Activated B cell treated with CpG ODN at 0.5 μM for 24 hours (primary cell): ENCODE data around the gene HHIP. TPM values are rescaled to one million over a fixed set of nuclear protein-coding genes. Genes with fewer than 3 reads are reported as not detected.

Experiments
- ATAC-seq: fragments of 200-7000 bp; cut with Tn5 transposase; one replicate; pipeline ENCODE4 v1.10.0; 2021; ENCODE audit warnings: low read depth, mild to moderate bottlenecking, moderate library complexity
- CTCF ChIA-PET: fragments of 350-600 bp; sonication (Branson Sonifier 250); formaldehyde crosslinking; loops from one replicate; lab custom pipeline; 2021; ENCODE audit warnings: antibody characterized with exemption; lab: Charles Lee
- POLR2A ChIA-PET: fragments of 350-600 bp; sonication (Branson Sonifier 250); formaldehyde crosslinking; loops from one replicate; lab custom pipeline; 2021; ENCODE audit warnings: antibody characterized with exemption; lab: Charles Lee
- DNase-seq: peaks from one replicate; pipeline ENCODE4 v3.0.0; 2022
- H3K27ac Mint-ChIP-seq: one replicate; pipeline ENCODE4 v1.8.0; 2020; ENCODE audit warnings: mixed read lengths
- H3K27me3 Mint-ChIP-seq: one replicate; pipeline ENCODE4 v1.8.0; 2021; ENCODE audit warnings: mixed read lengths
- H3K36me3 Mint-ChIP-seq: one replicate; pipeline ENCODE4 v1.8.0; 2021; ENCODE audit warnings: low read depth, mixed read lengths
- H3K4me1 Mint-ChIP-seq: one replicate; pipeline ENCODE4 v1.8.0; 2021; ENCODE audit warnings: mixed read lengths
- H3K4me3 Mint-ChIP-seq: one replicate; pipeline ENCODE4 v1.8.0; 2020; ENCODE audit warnings: mild to moderate bottlenecking, mixed read lengths
- H3K9me3 Mint-ChIP-seq: one replicate; pipeline ENCODE4 v1.8.0; 2020; ENCODE audit warnings: mixed read lengths
- CTCF ChIP-seq: fragments of 200-600 bp; IDR thresholded peaks from one replicate; pipeline ENCODE4 v1.8.0; 2022; ENCODE audit warnings: antibody characterized with exemption, mild to moderate bottlenecking
- intact Hi-C: fragments of 100-400 bp; cut with micrococcal nuclease; formaldehyde crosslinking; loops from one replicate; pipeline ENCODE4 v1.15.1; 2024
- total RNA-seq: library from RNA; stranded (reverse); gene quantifications from 2 replicates; pipeline ENCODE4 v1.2.3, GENCODE V29; 2022

HHIP gene
- total RNA-seq, 1 donor from 2014 or later: not detected

- H3K27ac Mint-ChIP-seq: no peak overlapping the region
- ChIA-PET CTCF (no interaction called here), POLR2A (no interaction called here)
- H3K4me1 Mint-ChIP-seq: no peaks in the 10 kb centered on the region
- intact Hi-C loops: no loop called here
- no peak for DNase-seq
- no peak for ATAC-seq
- H3K9me3 Mint-ChIP-seq: peaks cover under 1% of the 10 kb centered on the region
- H3K4me3 Mint-ChIP-seq: no peak overlapping the region
- H3K27me3 Mint-ChIP-seq: peaks cover under 1% of the 10 kb centered on the region
- no peak for TF ChIP-seq CTCF
- no peaks in the 10 kb centered on the region for H3K36me3 Mint-ChIP-seq
These were observed 24.3 kb upstream of the HHIP start for GRCh38 chr4:144621681-144622080.

GRCh38 chr4:144627663-144628076, 18.3 kb upstream of the HHIP start:
- H3K4me1 Mint-ChIP-seq: no peaks in the 10 kb centered on the region
- no peaks in the 10 kb centered on the region for H3K27me3 Mint-ChIP-seq
- CTCF ChIA-PET: no interaction called here
- ATAC-seq (no peak), DNase-seq (no peak)
- H3K36me3 Mint-ChIP-seq: no peaks in the 10 kb centered on the region
- no peaks in the 10 kb centered on the region for H3K9me3 Mint-ChIP-seq
- no peak for TF ChIP-seq CTCF
- intact Hi-C loops: no loop called here
- POLR2A ChIA-PET: no interaction called here
- H3K27ac Mint-ChIP-seq: no peak overlapping the region
- no peak overlapping the region for H3K4me3 Mint-ChIP-seq

- CTCF ChIA-PET: no interaction called here
- Mint-ChIP-seq H3K9me3 (peaks cover 4% of the 10 kb centered on the region), H3K4me1 (peaks cover 7% of the 10 kb centered on the region), H3K27me3 (no peaks in the 10 kb centered on the region), H3K27ac (no peak overlapping the region), H3K4me3 (no peak overlapping the region), H3K36me3 (no peaks in the 10 kb centered on the region)
- POLR2A ChIA-PET: no interaction called here
- no peak for DNase-seq
- ATAC-seq: no peak
- no peak for TF ChIP-seq CTCF
- intact Hi-C loops: no loop called here
These were observed 12.7 kb upstream of the HHIP start for GRCh38 chr4:144633215-144633614.

GRCh38 chr4:144634978-144635747, 10.8 kb upstream of the HHIP start:
- ChIA-PET CTCF (no interaction called here), POLR2A (no interaction called here)
- peaks cover 4% of the 10 kb centered on the region for H3K9me3 Mint-ChIP-seq
- no peak overlapping the region for H3K4me3 Mint-ChIP-seq
- no peak overlapping the region for H3K27ac Mint-ChIP-seq
- H3K36me3 Mint-ChIP-seq: no peaks in the 10 kb centered on the region
- no peaks in the 10 kb centered on the region for H3K27me3 Mint-ChIP-seq
- intact Hi-C loops: loop anchor here (1.0 kb wide), 1 partner anchor 8 kb away; no protein-coding TSS in a partner anchor
- H3K4me1 Mint-ChIP-seq: peaks cover 7% of the 10 kb centered on the region
- DNase-seq: no peak
- ATAC-seq: peak; percentile 25
- TF ChIP-seq CTCF: no peak

GRCh38 chr4:144644368-144645101, 1.4 kb upstream of the HHIP start:
- H3K27me3 Mint-ChIP-seq: peaks cover 26% of the 10 kb centered on the region
- H3K36me3 Mint-ChIP-seq: no peaks in the 10 kb centered on the region
- H3K4me1 Mint-ChIP-seq: peaks cover 29% of the 10 kb centered on the region
- ChIA-PET POLR2A (interaction anchor here (0.9 kb wide), 1 partner anchor 8 kb away, joined by 4 read pairs; no protein-coding TSS in a partner anchor), CTCF (no interaction called here)
- intact Hi-C loops: no loop called here
- H3K4me3 Mint-ChIP-seq: peak overlapping the region; percentile 61
- no peak for TF ChIP-seq CTCF
- H3K27ac Mint-ChIP-seq: no peak overlapping the region
- H3K9me3 Mint-ChIP-seq: no peaks in the 10 kb centered on the region
- no peak for DNase-seq
- peak; percentile 29 for ATAC-seq
